ENCODE results near the gene TGFBR3.

- TF ChIP-seq CTCF (IDR thresholded peaks at IDR 0.05; ENCODE audit: control extremely low read depth in 1 of 3, insufficient read depth in 1 of 3, low read depth in 1 of 3, low read length in 3 of 3), result no peak
- no peak for TF ChIP-seq ATF2 (IDR thresholded peaks at IDR 0.05; ENCODE audit: low read length)
- TF ChIP-seq NRF1 (IDR thresholded peaks at IDR 0.05; ENCODE audit: low read depth, low read length), result no peak
- TF ChIP-seq BRCA1 (IDR thresholded peaks at IDR 0.05; ENCODE audit: low read depth, low read length), result no peak
- no peak for TF ChIP-seq SUZ12 (IDR thresholded peaks at IDR 0.05; ENCODE audit: low read length)
- TF ChIP-seq EZH2 (IDR thresholded peaks at IDR 0.05; ENCODE audit: low read depth, low read length, severe bottlenecking), result no peak
- TF ChIP-seq E2F6 (IDR thresholded peaks at IDR 0.05), result no peak
- TF ChIP-seq POLR2A (IDR thresholded peaks at IDR 0.05; ENCODE audit: control extremely low read depth in 1 of 2, low read depth in 2 of 2, low read length in 2 of 2), result no peak
- TF ChIP-seq POLR2AphosphoS5 (IDR thresholded peaks at IDR 0.05; ENCODE audit: low read depth, low read length), result no peak
- no peak for TF ChIP-seq RNF2 (IDR thresholded peaks at IDR 0.05; ENCODE audit: borderline replicate concordance, low read depth, low read length, missing control alignments, poor library complexity, severe bottlenecking)
- TF ChIP-seq MAFK (IDR thresholded peaks at IDR 0.05; ENCODE audit: low read depth, low read length), result no peak
- no peak for TF ChIP-seq CREB1 (IDR thresholded peaks at IDR 0.05)
- no peak for TF ChIP-seq CBX5 (IDR thresholded peaks at IDR 0.05; ENCODE audit: low read depth, low read length)
Measured at GRCh38 chr1:91755702-91756287, 130.2 kb downstream of the TGFBR3 start.

Data from H1 (cell line).